Colonic mucosa (tissue), 4 donors: ENCODE results near the gene HOXD10. TPM values are rescaled to one million over a fixed set of nuclear protein-coding genes. Genes with fewer than 3 reads are reported as not detected.

ENCODE experiments used
- DNase-seq: peaks from one replicate; pipeline ENCODE4 v3.0.0-alpha.2; 2020
- H3K27ac ChIP-seq: fragments of 200-600 bp; one replicate; pipeline ENCODE4 v1.8.0; 2021
- H3K27me3 ChIP-seq: fragments of 200-600 bp; one replicate; pipeline ENCODE4 v1.8.0; 2021
- H3K36me3 ChIP-seq: fragments of 200-600 bp; one replicate; pipeline ENCODE4 v1.8.0; 2021
- H3K4me1 ChIP-seq: fragments of 200-600 bp; one replicate; pipeline ENCODE4 v1.8.0; 2021; ENCODE audit warnings: mild to moderate bottlenecking
- H3K4me3 ChIP-seq: fragments of 200-600 bp; one replicate; pipeline ENCODE4 v1.8.0; 2021
- H3K9ac ChIP-seq, 2 donors: one replicate each; pipeline ENCODE4 v1.7.0; 2013; ENCODE audit warnings: control low read depth in 2 of 2, low read depth in 2 of 2, low read length in 2 of 2
- H3K9me3 ChIP-seq: fragments of 200-600 bp; one replicate; pipeline ENCODE4 v1.8.0; 2021
- CTCF ChIP-seq: fragments of 200-600 bp; IDR thresholded peaks from one replicate; pipeline ENCODE4 v1.8.0; 2022; ENCODE audit warnings: antibody characterized with exemption, mild to moderate bottlenecking
- intact Hi-C: fragments of 100-400 bp; cut with DNase I; formaldehyde crosslinking; loops from one replicate; pipeline ENCODE4 v1.14.1; 2022
- total RNA-seq, 2 donors: library from RNA; stranded (reverse); fragmentation: NEBNext Ultra II Directional in 1 of 2; extraction: Animal tissue kit (Norgen Biotek cat#: 25700) in 1 of 2; gene quantifications; one replicate each; pipeline ENCODE4 v1.2.1, GENCODE V29; 2021
- donor health status: healthy.
- donor health status: DM: no; HTN: no; CAD: no.
- donor health status: DM: no; HTN: no; CAD: no.

Gene HOXD10
- total RNA-seq, 2 donors from 2014 or later: 0.32 to 1.9 TPM

GRCh38 chr2:176102309-176102866 lies 14.2 kb upstream of the HOXD10 start:
- DNase-seq: no peak
- Histone ChIP-seq H3K9ac (no peak overlapping the region), H3K27me3 (peaks cover 93% of the 10 kb centered on the region), H3K9me3 (no peaks in the 10 kb centered on the region), H3K4me3 (no peak overlapping the region), H3K36me3 (no peaks in the 10 kb centered on the region), H3K4me1 (peaks cover 3% of the 10 kb centered on the region), H3K27ac (no peak overlapping the region)
- TF ChIP-seq CTCF: no peak
- intact Hi-C loops: no loop called here

- Histone ChIP-seq H3K27me3 (peaks cover 91% of the 10 kb centered on the region), H3K9ac (no peak overlapping the region), H3K27ac (peak overlapping the region; percentile 63), H3K36me3 (no peaks in the 10 kb centered on the region), H3K4me3 (no peak overlapping the region), H3K4me1 (peaks cover 3% of the 10 kb centered on the region), H3K9me3 (no peaks in the 10 kb centered on the region)
- TF ChIP-seq CTCF: no peak
- intact Hi-C loops: no loop called here
- DNase-seq: no peak
These were observed 13.4 kb upstream of the HOXD10 start for GRCh38 chr2:176103194-176103593.

- intact Hi-C loops: no loop called here
- Histone ChIP-seq H3K4me1 (peaks cover 3% of the 10 kb centered on the region), H3K36me3 (no peaks in the 10 kb centered on the region), H3K27me3 (peaks cover 91% of the 10 kb centered on the region), H3K4me3 (peak overlapping the region; percentile 26), H3K27ac (peak overlapping the region; percentile 63), H3K9me3 (no peaks in the 10 kb centered on the region), H3K9ac (no peak overlapping the region)
- DNase-seq: no peak
- TF ChIP-seq CTCF: no peak
These were observed 12.7 kb upstream of the HOXD10 start for GRCh38 chr2:176103742-176104315.

- Histone ChIP-seq H3K27me3 (peaks cover 91% of the 10 kb centered on the region), H3K9me3 (no peaks in the 10 kb centered on the region)
These were observed 12.1 kb upstream of the HOXD10 start for GRCh38 chr2:176104316-176105077.

More at GRCh38 chr2:176104316-176105077, 12.1 kb upstream of the HOXD10 start:
- peak overlapping the region; percentile 26 for H3K4me3 ChIP-seq
- H3K27ac ChIP-seq: peak overlapping the region; percentile 63
- peak overlapping the region; percentile 55 to 79 for H3K9ac ChIP-seq
- no peaks in the 10 kb centered on the region for H3K36me3 ChIP-seq
- intact Hi-C loops: no loop called here
- H3K4me1 ChIP-seq: peaks cover 3% of the 10 kb centered on the region
- no peak for DNase-seq
- TF ChIP-seq CTCF: no peak
